OCI-LY3 (cell line): Measurements from ENCODE around the gene ARHGAP15.

ENCODE experiments used
- EZH2phosphoT487 ChIP-seq: fragments of 200-600 bp; shearing (Covaris generic); IDR thresholded peaks from 2 replicates; pipeline ENCODE4 v1.6.1; 2018; ENCODE audit warnings: antibody characterized with exemption, mixed run types, low read depth
- TF ChIP-seq, protein P1 (sequence below): fragments of 200-600, 300-600 bp; sonication (generic); IDR thresholded peaks from 2 replicates; pipeline ENCODE4 v1.5.1; 2014; ENCODE audit warnings: antibody characterized with exemption, low read length, low read depth

DNA sequence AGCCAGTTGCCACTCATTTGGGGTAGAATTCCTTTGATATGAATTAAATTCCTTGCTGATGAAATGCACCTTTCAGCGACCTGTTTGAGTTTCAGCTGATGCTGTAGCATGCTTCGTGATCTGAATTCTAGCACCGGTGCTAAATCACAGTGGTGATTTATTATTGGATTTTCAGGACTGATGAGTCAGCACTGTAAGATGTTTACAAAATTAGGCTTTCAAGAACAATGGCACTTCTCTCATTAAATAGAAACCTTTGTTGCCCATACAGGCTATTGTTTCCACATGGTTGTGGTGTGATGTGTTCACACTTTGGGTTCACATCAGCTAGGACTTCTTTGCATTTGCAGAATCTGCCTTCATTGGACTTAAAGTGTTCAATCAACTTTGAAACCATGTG lies 687.7 kb downstream of the ARHGAP15 start:
- TF ChIP-seq, protein P1, sequence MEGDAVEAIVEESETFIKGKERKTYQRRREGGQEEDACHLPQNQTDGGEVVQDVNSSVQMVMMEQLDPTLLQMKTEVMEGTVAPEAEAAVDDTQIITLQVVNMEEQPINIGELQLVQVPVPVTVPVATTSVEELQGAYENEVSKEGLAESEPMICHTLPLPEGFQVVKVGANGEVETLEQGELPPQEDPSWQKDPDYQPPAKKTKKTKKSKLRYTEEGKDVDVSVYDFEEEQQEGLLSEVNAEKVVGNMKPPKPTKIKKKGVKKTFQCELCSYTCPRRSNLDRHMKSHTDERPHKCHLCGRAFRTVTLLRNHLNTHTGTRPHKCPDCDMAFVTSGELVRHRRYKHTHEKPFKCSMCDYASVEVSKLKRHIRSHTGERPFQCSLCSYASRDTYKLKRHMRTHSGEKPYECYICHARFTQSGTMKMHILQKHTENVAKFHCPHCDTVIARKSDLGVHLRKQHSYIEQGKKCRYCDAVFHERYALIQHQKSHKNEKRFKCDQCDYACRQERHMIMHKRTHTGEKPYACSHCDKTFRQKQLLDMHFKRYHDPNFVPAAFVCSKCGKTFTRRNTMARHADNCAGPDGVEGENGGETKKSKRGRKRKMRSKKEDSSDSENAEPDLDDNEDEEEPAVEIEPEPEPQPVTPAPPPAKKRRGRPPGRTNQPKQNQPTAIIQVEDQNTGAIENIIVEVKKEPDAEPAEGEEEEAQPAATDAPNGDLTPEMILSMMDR: no peak
- TF ChIP-seq EZH2phosphoT487: no peak
